K562 (cell line): ENCODE results near the gene GGT6. TPM values are rescaled to one million over a fixed set of nuclear protein-coding genes. Genes with fewer than 3 reads are reported as not detected.
A peak's percentile ranks its signal among the peaks of the same experiment; 100 is the strongest.

ENCODE experiments used
- CC2D1A ChIP-seq: fragments of 450-650 bp; IDR thresholded peaks from 2 replicates; pipeline ENCODE4 v1.6.1; 2017; ENCODE audit warnings: mild to moderate bottlenecking
- CEBPB ChIP-seq: fragments of 450-650 bp; IDR thresholded peaks from 2 replicates; pipeline ENCODE4 v1.6.1; 2016; ENCODE audit warnings: missing genetic modification characterization, missing compliant biosample characterization
- EGR1 ChIP-seq: fragments of 450-650 bp; conservative IDR thresholded peaks from 2 replicates; pipeline ENCODE4 v1.6.1; 2017; ENCODE audit warnings: mild to moderate bottlenecking
- ELF2 ChIP-seq: fragments of 250-450 bp; sonication (Bioruptor Pico); IDR thresholded peaks from 2 replicates; pipeline ENCODE4 v1.5.0; 2021; ENCODE audit warnings: mild to moderate bottlenecking
- FOSL1 ChIP-seq: fragments of 200-800 bp; sonication (Bioruptor generic); conservative IDR thresholded peaks from 2 replicates; pipeline ENCODE4 v1.6.1; 2016; ENCODE audit warnings: missing genetic modification characterization, missing compliant biosample characterization
- GATA2 ChIP-seq: sonication (generic); formaldehyde crosslinking; IDR thresholded peaks from 2 replicates; pipeline ENCODE4 v1.4.0; 2020; ENCODE audit warnings: mild to moderate bottlenecking, missing genetic modification reagents
- HNRNPUL1 ChIP-seq: fragments of 200-400 bp; formaldehyde crosslinking; IDR thresholded peaks from 2 replicates; pipeline ENCODE4 v1.6.1; 2017; ENCODE audit warnings: low read length
- KDM4B ChIP-seq, 2 experiments: fragments of 450-650 bp in 1 of 2; sonication (generic) in 1 of 2; IDR thresholded peaks; 2 replicates each; pipeline ENCODE4 v1.6.1; 2016 to 2017; ENCODE audit warnings: borderline replicate concordance in 2 of 2, antibody characterized with exemption in 1 of 2, low read depth in 1 of 2, mild to moderate bottlenecking in 1 of 2
- PHF21A ChIP-seq: fragments of 450-650 bp; IDR thresholded peaks from 2 replicates; pipeline ENCODE4 v1.6.1; 2017; ENCODE audit warnings: low read depth, borderline replicate concordance
- PTTG1 ChIP-seq: fragments of 450-650 bp; IDR thresholded peaks from 2 replicates; pipeline ENCODE4 v1.6.1; 2016; ENCODE audit warnings: low read depth, mild to moderate bottlenecking, missing genetic modification characterization, missing compliant biosample characterization
- SP1 ChIP-seq: sonication (generic); formaldehyde crosslinking; IDR thresholded peaks from 2 replicates; pipeline ENCODE4 v1.8.1; 2022; ENCODE audit warnings: mild to moderate bottlenecking, missing genetic modification reagents
- TAF1 ChIP-seq: IDR thresholded peaks from 2 replicates; pipeline ENCODE4 v1.6.1; 2011; ENCODE audit warnings: mild to moderate bottlenecking, low read length, moderate library complexity; ENCODE audit not compliant: insufficient read depth, control insufficient read depth, severe bottlenecking; ENCODE audit errors: extremely low read depth
- ZNF197 ChIP-seq: fragments of 200-800 bp; sonication (Bioruptor generic); IDR thresholded peaks from 2 replicates; pipeline ENCODE4 v1.6.1; 2016; ENCODE audit warnings: low read depth, missing genetic modification characterization, missing compliant biosample characterization
- ZNF316 ChIP-seq: fragments of 450-650 bp; IDR thresholded peaks from 2 replicates; pipeline ENCODE4 v1.6.1; 2016
- ZNF431 ChIP-seq: sonication (generic); formaldehyde crosslinking; IDR thresholded peaks from 2 replicates; pipeline ENCODE4 v1.8.0; 2022; ENCODE audit warnings: mild to moderate bottlenecking, missing genetic modification reagents
- ZNF551 ChIP-seq: fragments of 250-450 bp; sonication (Bioruptor Pico); IDR thresholded peaks from 2 replicates; pipeline ENCODE4 v1.5.0; 2021; ENCODE audit warnings: mild to moderate bottlenecking, moderate library complexity
- ZNF707 ChIP-seq: fragments of 250-450 bp; sonication (Bioruptor Pico); conservative IDR thresholded peaks from 2 replicates; pipeline ENCODE4 v1.8.0; 2022; ENCODE audit warnings: inconsistent platforms, mild to moderate bottlenecking, moderate library complexity
- ZNF75A ChIP-seq: fragments of 450-650 bp; formaldehyde crosslinking; IDR thresholded peaks from 2 replicates; pipeline ENCODE4 v1.4.0; 2020; ENCODE audit warnings: mild to moderate bottlenecking
- polyA plus RNA-seq, 8 experiments: library from polyadenylated mRNA; depleted of rRNA in 4 of 8; stranded (reverse) in 5 of 8; unstranded in 3 of 8; fragments of >200 nt; fragmentation: Nextera tagmentation in 2 of 8; fragmentation: Illumina TruSeq in 1 of 8; extraction: Ambion mirVana in 2 of 8; extraction: Trizol in 1 of 8; gene quantifications; 2 replicates each; pipeline versions ENCODE4 v1.2.1 to v1.2.3, GENCODE V29; 2011 to 2014; ENCODE audit warnings: inconsistent platforms in 1 of 8, missing spikeins in 1 of 8
- total RNA-seq, 7 experiments: library from RNA; depleted of rRNA in 6 of 7; stranded (reverse); fragments of >200 nt in 6 of 7; fragmentation: Illumina TruSeq in 2 of 7; extraction: Trizol in 2 of 7; gene quantifications; 2 replicates each; pipeline versions ENCODE4 v1.2.1 to v1.2.3, GENCODE V29; 2011 to 2021; ENCODE audit warnings: low replicate concordance in 1 of 7
- TF ChIP-seq, protein P1 (sequence below), 2 experiments: fragments of 450-650 bp in 1 of 2; sonication (generic) in 1 of 2; formaldehyde crosslinking; conservative IDR thresholded peaks; 2 replicates each; pipeline versions ENCODE4 v1.4.0 to v1.8.1; 2020 to 2022; ENCODE audit warnings: mild to moderate bottlenecking in 1 of 2, missing genetic modification reagents in 1 of 2
- TF ChIP-seq, protein P2 (sequence below), 2 experiments: fragments of 450-650 bp; conservative IDR thresholded peaks; 2 replicates each; pipeline ENCODE4 v1.6.1; 2017; ENCODE audit warnings: mild to moderate bottlenecking in 2 of 2, moderate library complexity in 2 of 2
- TF ChIP-seq, protein P3 (sequence below): sonication (generic); formaldehyde crosslinking; IDR thresholded peaks from 2 replicates; pipeline ENCODE4 v1.8.0; 2022; ENCODE audit warnings: mild to moderate bottlenecking, missing genetic modification reagents
- TF ChIP-seq, protein P4 (sequence below): fragments of 450-650 bp; IDR thresholded peaks from 2 replicates; pipeline ENCODE4 v1.6.1; 2014; ENCODE audit warnings: low read depth, mild to moderate bottlenecking, moderate library complexity, borderline replicate concordance
- TF ChIP-seq, protein P5 (sequence below): sonication (generic); formaldehyde crosslinking; IDR thresholded peaks from 2 replicates; pipeline ENCODE4 v1.8.1; 2022; ENCODE audit warnings: missing genetic modification reagents

GGT6 gene
- total and polyA plus RNA-seq, 9 of the 15 experiments (the other 6 are each of a cell fraction or from before 2014, with no cell fraction given): 0.09 TPM; not detected in 8

DNA sequence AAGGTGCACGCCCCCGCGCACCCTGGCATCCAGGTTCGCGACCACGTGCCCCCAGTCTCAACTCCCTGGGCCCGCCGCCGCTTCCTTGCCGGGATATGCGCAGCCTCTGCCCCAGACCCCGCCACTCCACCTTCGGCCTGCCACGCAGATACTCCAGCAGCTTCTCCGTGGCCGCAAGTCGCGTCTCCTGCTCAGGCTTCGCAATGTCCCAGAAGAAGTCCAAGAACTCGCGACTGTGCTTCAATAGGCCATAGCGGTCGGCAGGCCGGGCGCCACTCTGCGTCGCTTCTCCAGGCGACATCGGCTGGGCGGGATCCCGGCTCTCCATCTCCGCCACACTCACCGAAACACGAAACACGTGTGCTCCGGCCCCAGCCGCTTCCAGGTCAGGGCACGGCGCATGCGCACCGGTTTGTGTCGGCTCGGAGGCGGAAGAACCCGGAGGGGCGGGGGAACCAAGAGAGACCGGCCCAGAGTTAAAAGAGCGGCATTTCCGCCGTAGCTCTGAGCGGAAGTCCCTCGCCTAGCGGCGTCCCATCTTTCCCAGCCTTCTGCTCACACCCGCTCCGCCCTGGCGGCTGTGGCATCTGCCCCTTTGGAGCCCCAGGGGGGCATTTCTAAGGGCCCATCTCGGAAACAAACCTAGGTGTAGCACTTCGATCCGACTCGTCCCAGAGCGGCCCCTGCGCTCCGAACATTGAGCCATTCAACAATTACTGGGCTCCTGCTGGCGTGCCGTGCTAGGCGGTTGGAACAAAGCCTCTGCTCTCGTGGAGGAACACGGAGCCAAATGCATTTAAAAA is 5.2 kb downstream of the GGT6 start, which contains the start of gene MYBBP1A (continued):
- TF ChIP-seq, protein P1, sequence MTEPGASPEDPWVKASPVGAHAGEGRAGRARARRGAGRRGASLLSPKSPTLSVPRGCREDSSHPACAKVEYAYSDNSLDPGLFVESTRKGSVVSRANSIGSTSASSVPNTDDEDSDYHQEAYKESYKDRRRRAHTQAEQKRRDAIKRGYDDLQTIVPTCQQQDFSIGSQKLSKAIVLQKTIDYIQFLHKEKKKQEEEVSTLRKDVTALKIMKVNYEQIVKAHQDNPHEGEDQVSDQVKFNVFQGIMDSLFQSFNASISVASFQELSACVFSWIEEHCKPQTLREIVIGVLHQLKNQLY (CRISPR knock-in tag; conservative IDR thresholded peaks at IDR 0.05): 0 out of 4 replicates have a peak, but pooled peaks of 1 of the 2 experiments have one; percentile 22
- TF ChIP-seq ZNF75A (CRISPR knock-in tag): no peak
- TF ChIP-seq, protein P2, sequence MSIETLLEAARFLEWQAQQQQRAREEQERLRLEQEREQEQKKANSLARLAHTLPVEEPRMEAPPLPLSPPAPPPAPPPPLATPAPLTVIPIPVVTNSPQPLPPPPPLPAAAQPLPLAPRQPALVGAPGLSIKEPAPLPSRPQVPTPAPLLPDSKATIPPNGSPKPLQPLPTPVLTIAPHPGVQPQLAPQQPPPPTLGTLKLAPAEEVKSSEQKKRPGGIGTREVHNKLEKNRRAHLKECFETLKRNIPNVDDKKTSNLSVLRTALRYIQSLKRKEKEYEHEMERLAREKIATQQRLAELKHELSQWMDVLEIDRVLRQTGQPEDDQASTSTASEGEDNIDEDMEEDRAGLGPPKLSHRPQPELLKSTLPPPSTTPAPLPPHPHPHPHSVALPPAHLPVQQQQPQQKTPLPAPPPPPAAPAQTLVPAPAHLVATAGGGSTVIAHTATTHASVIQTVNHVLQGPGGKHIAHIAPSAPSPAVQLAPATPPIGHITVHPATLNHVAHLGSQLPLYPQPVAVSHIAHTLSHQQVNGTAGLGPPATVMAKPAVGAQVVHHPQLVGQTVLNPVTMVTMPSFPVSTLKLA (conservative IDR thresholded peaks at IDR 0.05): peak; percentile 98 to 99
- TF ChIP-seq, protein P3, sequence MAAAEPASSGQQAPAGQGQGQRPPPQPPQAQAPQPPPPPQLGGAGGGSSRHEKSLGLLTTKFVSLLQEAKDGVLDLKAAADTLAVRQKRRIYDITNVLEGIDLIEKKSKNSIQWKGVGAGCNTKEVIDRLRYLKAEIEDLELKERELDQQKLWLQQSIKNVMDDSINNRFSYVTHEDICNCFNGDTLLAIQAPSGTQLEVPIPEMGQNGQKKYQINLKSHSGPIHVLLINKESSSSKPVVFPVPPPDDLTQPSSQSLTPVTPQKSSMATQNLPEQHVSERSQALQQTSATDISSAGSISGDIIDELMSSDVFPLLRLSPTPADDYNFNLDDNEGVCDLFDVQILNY (CRISPR knock-in tag): no peak
- TF ChIP-seq ZNF551 (CRISPR knock-in tag): no peak
- no peak for TF ChIP-seq CEBPB
- TF ChIP-seq, protein P4, sequence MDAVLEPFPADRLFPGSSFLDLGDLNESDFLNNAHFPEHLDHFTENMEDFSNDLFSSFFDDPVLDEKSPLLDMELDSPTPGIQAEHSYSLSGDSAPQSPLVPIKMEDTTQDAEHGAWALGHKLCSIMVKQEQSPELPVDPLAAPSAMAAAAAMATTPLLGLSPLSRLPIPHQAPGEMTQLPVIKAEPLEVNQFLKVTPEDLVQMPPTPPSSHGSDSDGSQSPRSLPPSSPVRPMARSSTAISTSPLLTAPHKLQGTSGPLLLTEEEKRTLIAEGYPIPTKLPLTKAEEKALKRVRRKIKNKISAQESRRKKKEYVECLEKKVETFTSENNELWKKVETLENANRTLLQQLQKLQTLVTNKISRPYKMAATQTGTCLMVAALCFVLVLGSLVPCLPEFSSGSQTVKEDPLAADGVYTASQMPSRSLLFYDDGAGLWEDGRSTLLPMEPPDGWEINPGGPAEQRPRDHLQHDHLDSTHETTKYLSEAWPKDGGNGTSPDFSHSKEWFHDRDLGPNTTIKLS: 0 out of 2 replicates have a peak, but pooled peaks have one; percentile 44
- TF ChIP-seq ZNF197 (CRISPR knock-in tag): no peak
- no peak for TF ChIP-seq ZNF707 (CRISPR knock-in tag)
- no peak for TF ChIP-seq TAF1
- no peak for TF ChIP-seq ZNF431 (CRISPR knock-in tag)
- TF ChIP-seq SP1: no peak
- no peak for TF ChIP-seq EGR1
- 0 out of 4 replicates have a peak, but pooled peaks of 1 of the 2 experiments have one; percentile 33 for TF ChIP-seq KDM4B (IDR thresholded peaks at IDR 0.05; ENCODE audit: borderline replicate concordance in 2 of 2, low read depth in 1 of 2)
- no peak for TF ChIP-seq CC2D1A
- TF ChIP-seq ZNF316: no peak
- TF ChIP-seq HNRNPUL1: no peak
- TF ChIP-seq FOSL1 (tag): no peak
- no peak for TF ChIP-seq GATA2
- TF ChIP-seq PTTG1 (tag): no peak
- TF ChIP-seq, protein P5, sequence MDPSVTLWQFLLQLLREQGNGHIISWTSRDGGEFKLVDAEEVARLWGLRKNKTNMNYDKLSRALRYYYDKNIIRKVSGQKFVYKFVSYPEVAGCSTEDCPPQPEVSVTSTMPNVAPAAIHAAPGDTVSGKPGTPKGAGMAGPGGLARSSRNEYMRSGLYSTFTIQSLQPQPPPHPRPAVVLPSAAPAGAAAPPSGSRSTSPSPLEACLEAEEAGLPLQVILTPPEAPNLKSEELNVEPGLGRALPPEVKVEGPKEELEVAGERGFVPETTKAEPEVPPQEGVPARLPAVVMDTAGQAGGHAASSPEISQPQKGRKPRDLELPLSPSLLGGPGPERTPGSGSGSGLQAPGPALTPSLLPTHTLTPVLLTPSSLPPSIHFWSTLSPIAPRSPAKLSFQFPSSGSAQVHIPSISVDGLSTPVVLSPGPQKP: no peak
- TF ChIP-seq ELF2: peak; percentile 63; the same call in 1 of the 2 replicates
- no peak for TF ChIP-seq PHF21A
